ENCODE results near the gene ATOH8.

The ATOH8 gene

GRCh38 chr2:85725451-85725850 is 28.3 kb upstream of the ATOH8 start:
- TF ChIP-seq CTCF (IDR thresholded peaks at IDR 0.05; ENCODE audit: insufficient read depth, missing control alignments): no peak
- DNase-seq (ENCODE audit: insufficient read length, low spot score) (no peak), FAIRE-seq (no peak)

GRCh38 chr2:85727798-85728197 is 26.0 kb upstream of the ATOH8 start:
- no peak for TF ChIP-seq CTCF (IDR thresholded peaks at IDR 0.05; ENCODE audit: insufficient read depth, missing control alignments)
- FAIRE-seq (no peak), DNase-seq (ENCODE audit: insufficient read length, low spot score) (no peak)

- DNase-seq (ENCODE audit: insufficient read length, low spot score): no peak
- no peak for FAIRE-seq
Observed at GRCh38 chr2:85728342-85728741, 25.4 kb upstream of the ATOH8 start.

GRCh38 chr2:85728883-85729824 is 24.6 kb upstream of the ATOH8 start:
- DNase-seq (ENCODE audit: insufficient read length, low spot score): peak; percentile 76
- peak; percentile 80 for TF ChIP-seq CTCF (IDR thresholded peaks at IDR 0.05; ENCODE audit: insufficient read depth, missing control alignments)
- FAIRE-seq: no peak

More at GRCh38 chr2:85728342-85728741, 25.4 kb upstream of the ATOH8 start:
- TF ChIP-seq CTCF (IDR thresholded peaks at IDR 0.05; ENCODE audit: insufficient read depth, missing control alignments): no peak

- FAIRE-seq (no peak), DNase-seq (ENCODE audit: insufficient read length, low spot score) (no peak)
- TF ChIP-seq CTCF (IDR thresholded peaks at IDR 0.05; ENCODE audit: insufficient read depth, missing control alignments): no peak
Observed at GRCh38 chr2:85729825-85730510, 23.8 kb upstream of the ATOH8 start.

- FAIRE-seq (no peak), DNase-seq (ENCODE audit: insufficient read length, low spot score) (no peak)
- TF ChIP-seq CTCF (IDR thresholded peaks at IDR 0.05; ENCODE audit: insufficient read depth, missing control alignments): no peak
Observed at GRCh38 chr2:85730686-85731230, 23.0 kb upstream of the ATOH8 start.
